GM19468 (cell line): Measurements from ENCODE around the gene PREB.

Experiments
- ATAC-seq: cut with Tn5 transposase; IDR thresholded peaks from one replicate; pipeline ENCODE4 v1.9.1; 2021; ENCODE audit warnings: mild to moderate bottlenecking, moderate library complexity, moderate number of reproducible peaks; ENCODE audit not compliant: unreplicated experiment; ENCODE audit errors: extremely low read depth

Gene PREB

DNA sequence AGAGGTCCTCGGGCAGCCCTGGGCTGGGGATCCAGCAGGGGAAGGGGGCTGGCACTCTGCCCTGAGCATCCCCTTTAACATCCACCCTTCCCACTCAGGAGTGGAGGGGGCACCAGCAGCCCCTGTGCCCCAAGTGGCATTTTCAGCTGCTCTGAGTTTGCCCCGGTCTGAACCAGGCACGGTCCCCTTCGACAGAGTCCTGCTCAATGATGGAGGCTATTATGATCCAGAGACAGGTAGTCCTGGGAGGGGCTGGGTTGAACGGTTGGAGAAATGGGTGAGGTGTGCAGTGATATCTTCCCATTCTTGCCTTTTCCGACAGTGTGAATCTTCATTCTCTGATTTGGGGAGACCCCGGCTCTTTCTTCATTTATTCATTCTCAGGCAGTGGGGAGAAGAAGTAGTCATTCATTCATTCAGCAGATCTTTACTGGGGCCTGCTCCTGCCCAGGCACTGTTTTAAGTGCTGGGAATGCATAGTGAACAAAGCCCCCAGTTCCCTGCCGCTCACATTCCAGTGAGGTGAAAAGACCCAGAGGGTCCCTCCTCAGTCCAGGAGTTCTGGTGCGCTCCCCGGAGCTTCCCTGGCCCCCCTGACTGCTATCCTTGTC, 49.3 kb downstream of the PREB start:
- ATAC-seq = no peak

DNA sequence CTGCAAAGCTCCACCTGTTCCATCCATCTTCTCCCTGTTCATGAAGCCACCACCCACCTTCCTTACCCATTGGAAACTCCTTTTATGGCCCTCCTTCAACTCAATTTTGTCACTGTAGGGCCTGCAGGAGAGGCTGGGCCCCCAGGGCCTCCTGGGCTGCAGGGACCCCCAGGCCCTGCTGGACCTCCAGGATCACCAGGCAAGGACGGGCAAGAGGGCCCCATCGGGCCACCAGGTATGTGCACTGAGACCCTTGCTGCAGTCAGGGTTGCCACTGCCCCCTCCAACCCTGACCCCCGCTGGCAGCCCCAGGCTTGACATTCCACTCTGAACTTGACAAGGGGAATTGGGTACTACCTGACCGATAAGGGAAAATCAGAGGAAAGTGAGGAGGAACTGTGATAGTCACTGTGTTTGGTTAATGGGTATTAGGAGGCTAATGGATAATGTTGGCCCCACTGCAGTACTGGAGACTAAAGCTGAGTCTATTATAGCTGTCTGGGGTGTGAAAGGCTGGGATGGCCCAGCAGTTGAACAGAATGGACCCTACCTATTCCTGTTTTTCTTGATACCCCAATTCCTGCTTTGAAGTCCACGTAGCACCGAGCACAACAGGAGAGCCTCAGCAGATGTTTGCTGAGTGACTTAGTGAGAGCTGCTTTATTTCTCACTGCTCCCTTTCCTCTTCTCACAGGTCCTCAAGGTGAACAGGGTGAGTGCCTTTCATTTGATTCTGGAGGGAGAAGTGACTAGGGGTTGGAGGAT, 50.0 kb downstream of the PREB start:
- ATAC-seq = no peak

DNA sequence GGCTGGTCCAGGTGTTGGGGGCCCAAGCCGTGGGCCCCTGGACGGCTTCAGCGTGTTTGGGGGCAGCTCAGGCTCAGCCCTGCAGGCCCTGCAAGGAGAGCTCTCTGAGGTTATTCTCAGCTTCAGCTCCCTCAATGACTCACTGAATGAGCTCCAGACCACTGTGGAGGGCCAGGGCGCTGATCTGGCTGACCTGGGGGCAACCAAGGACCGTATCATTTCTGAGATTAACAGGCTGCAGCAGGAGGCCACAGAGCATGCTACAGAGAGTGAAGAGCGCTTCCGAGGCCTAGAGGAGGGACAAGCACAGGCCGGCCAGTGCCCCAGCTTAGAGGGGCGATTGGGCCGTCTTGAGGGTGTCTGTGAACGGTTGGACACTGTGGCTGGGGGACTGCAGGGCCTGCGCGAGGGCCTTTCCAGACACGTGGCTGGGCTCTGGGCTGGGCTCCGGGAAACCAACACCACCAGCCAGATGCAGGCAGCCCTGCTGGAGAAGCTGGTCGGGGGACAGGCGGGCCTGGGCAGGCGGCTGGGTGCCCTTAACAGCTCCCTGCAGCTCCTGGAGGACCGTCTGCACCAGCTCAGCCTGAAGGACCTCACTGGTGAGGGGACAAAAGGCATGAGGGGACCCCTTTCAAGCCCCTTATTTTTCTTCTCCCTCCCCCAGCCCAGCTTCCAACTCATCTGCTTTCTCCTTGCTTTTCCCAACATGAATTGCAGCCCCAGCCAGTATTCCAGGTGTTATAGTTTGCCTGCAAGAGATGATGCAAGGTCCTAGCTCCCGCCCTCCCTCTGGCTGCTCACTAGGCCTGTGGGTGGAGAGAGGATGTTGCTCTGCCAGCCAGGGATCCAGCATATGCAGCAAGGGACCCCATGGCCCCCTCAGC, 50.8 kb downstream of the PREB start:
- no peak for ATAC-seq

DNA sequence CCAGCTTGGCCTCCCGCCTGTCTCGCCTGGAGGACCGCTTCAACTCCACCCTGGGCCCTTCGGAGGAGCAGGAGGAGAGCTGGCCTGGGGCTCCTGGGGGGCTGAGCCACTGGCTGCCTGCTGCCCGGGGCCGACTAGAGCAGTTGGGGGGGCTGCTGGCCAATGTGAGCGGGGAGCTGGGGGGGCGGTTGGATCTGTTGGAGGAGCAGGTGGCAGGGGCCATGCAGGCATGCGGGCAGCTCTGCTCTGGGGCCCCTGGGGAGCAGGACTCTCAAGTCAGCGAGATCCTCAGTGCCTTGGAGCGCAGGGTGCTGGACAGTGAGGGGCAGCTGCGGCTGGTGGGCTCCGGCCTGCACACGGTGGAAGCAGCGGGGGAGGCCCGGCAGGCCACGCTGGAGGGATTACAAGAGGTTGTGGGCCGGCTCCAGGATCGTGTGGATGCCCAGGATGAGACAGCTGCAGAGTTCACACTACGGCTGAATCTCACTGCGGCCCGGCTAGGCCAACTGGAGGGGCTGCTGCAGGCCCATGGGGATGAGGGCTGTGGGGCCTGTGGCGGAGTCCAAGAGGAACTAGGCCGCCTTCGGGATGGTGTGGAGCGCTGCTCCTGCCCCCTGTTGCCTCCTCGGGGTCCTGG, 51.5 kb downstream of the PREB start:
- no peak for ATAC-seq

DNA sequence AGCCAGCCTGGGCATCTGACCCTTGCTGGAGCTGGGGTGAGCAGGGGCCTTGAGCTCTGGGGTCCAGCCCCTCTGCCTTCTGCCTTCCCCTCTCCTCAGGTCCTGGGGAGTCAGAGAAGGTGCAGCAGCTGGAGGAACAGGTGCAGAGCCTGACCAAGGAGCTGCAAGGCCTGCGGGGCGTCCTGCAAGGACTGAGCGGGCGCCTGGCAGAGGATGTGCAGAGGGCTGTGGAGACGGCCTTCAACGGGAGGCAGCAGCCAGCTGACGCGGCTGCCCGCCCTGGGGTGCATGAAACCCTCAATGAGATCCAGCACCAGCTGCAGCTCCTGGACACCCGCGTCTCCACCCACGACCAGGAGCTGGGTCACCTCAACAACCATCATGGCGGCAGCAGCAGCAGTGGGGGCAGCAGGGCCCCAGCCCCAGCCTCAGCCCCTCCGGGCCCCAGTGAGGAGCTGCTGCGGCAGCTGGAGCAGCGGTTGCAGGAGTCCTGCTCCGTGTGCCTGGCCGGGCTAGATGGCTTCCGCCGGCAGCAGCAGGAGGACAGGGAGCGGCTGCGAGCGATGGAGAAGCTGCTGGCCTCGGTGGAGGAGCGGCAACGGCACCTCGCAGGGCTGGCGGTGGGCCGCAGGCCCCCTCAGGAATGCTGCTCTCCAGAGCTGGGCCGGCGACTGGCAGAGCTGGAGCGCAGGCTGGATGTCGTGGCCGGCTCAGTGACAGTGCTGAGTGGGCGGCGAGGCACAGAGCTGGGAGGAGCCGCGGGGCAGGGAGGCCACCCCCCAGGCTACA, 52.3 kb downstream of the PREB start:
- no peak for ATAC-seq
